ENCODE measurements around the gene CLDN1.

- no peak for TF ChIP-seq POLR2AphosphoS5 (IDR thresholded peaks at IDR 0.05; ENCODE audit: low read depth, low read length)
- TF ChIP-seq REST (IDR thresholded peaks at IDR 0.05; ENCODE audit: insufficient read depth in 1 of 2, low read depth in 2 of 2, low read length in 2 of 2): no peak
- TF ChIP-seq SIN3A (IDR thresholded peaks at IDR 0.05; ENCODE audit: borderline replicate concordance, insufficient read depth, low read length): no peak
These were observed 60.5 kb downstream of the CLDN1 start for GRCh38 chr3:190261740-190262139.

Data from PFSK-1 (cell line).